ENCODE results near the gene PRPF6.

GRCh38 chr20:64062596-64063388, 81.9 kb downstream of the PRPF6 start, which contains the start of gene TCEA2:
- TF ChIP-seq POLR2AphosphoS5 (IDR thresholded peaks at IDR 0.05; ENCODE audit: low read depth, low read length): no peak
- TF ChIP-seq POLR2A (IDR thresholded peaks at IDR 0.05; ENCODE audit: low read depth, low read length): peak; percentile 14; the same call in 1 of the 2 replicates
